Thyroid gland (tissue), 4 donors: ENCODE results near the gene TRAFD1. TPM values are rescaled to one million over a fixed set of nuclear protein-coding genes. Genes with fewer than 3 reads are reported as not detected.

Experiments
- DNase-seq, 2 donors: peaks; one replicate each; pipeline ENCODE4 v3.0.0-alpha.2; 2019
- H3K27ac ChIP-seq, 3 donors: fragments of 200-600 bp; sonication (generic); 1 replicate in 2 of 3; 2 replicates in 1 of 3; pipeline ENCODE4 v1.5.1; 2016 to 2019; ENCODE audit warnings: mild to moderate bottlenecking in 1 of 3, moderate library complexity in 1 of 3
- H3K27me3 ChIP-seq: fragments of 200-600 bp; sonication (generic); one replicate; pipeline ENCODE4 v1.5.1; 2019
- H3K36me3 ChIP-seq, 2 donors: fragments of 200-600 bp; sonication (generic); one replicate each; pipeline ENCODE4 v1.5.1; 2016 to 2019
- H3K4me1 ChIP-seq, 2 donors: fragments of 200-600 bp; sonication (generic); one replicate each; pipeline ENCODE4 v1.5.1; 2017 to 2019
- H3K4me3 ChIP-seq, 3 donors: fragments of 200-600 bp; sonication (generic); replicated peaks in 1 of 3; 1 replicate in 2 of 3; 2 replicates in 1 of 3; pipeline ENCODE4 v1.5.1; 2016; ENCODE audit warnings: mild to moderate bottlenecking in 1 of 3
- H3K9me3 ChIP-seq: fragments of 200-600 bp; sonication (generic); one replicate; pipeline ENCODE4 v1.5.1; 2017
- CTCF ChIP-seq, 6 experiments: fragments of 200-600 bp in 3 of 6; fragments of 450-650 bp in 3 of 6; sonication (generic) in 3 of 6; IDR thresholded peaks; one replicate each; pipeline ENCODE4 v1.5.1; 2016 to 2019; ENCODE audit warnings: antibody characterized with exemption in 6 of 6, mild to moderate bottlenecking in 2 of 6, inconsistent platforms in 1 of 6, moderate library complexity in 1 of 6
- POLR2A ChIP-seq, 2 donors: fragments of 450-650 bp; IDR thresholded peaks; one replicate each; pipeline ENCODE4 v1.6.1; 2017; ENCODE audit warnings: antibody characterized with exemption in 2 of 2, mild to moderate bottlenecking in 2 of 2, moderate library complexity in 1 of 2
- WGBS, 2 donors: methylation state at CpG; one replicate each; pipeline ENCODE4 v1.1.5; 2017; 5-methylcytosine and 5-hydroxymethylcytosine counted together
- intact Hi-C: fragments of 100-400 bp; cut with DNase I; formaldehyde crosslinking; loops from one replicate; pipeline ENCODE4 v1.15.1; 2023
- total RNA-seq, 4 donors: library from RNA; depleted of rRNA; stranded (reverse); fragments of >200 nt; gene quantifications; one replicate each; pipeline ENCODE4 v1.2.3, GENCODE V29; 2016

TRAFD1 gene
- total RNA-seq, 4 donors from 2014 or later, result 24.6 to 34.4 (median 27.9) TPM

GRCh38 chr12:112161711-112162110, 36.4 kb downstream of the TRAFD1 start:
- H3K27me3 ChIP-seq, result no peaks in the 10 kb centered on the region
- no peak overlapping the region for H3K27ac ChIP-seq
- H3K36me3 ChIP-seq, result peaks cover 55 to 56% of the 10 kb centered on the region in 2 donors
- no peak overlapping the region for H3K4me3 ChIP-seq
- WGBS, 2 donors, result 90 to 92% methylated on average over 9 of the region's 9 CpGs
- H3K9me3 ChIP-seq, result no peaks in the 10 kb centered on the region
- intact Hi-C loops, result no loop called here
- DNase-seq, result no peak
- no peak for TF ChIP-seq CTCF (IDR thresholded peaks at IDR 0.05)
- no peak for TF ChIP-seq POLR2A (IDR thresholded peaks at IDR 0.05)
- no peaks in the 10 kb centered on the region for H3K4me1 ChIP-seq

- Histone ChIP-seq H3K36me3 (peaks cover 55 to 56% of the 10 kb centered on the region in 2 donors), H3K4me3 (no peak overlapping the region), H3K4me1 (no peaks in the 10 kb centered on the region), H3K9me3 (no peaks in the 10 kb centered on the region), H3K27me3 (no peaks in the 10 kb centered on the region), H3K27ac (no peak overlapping the region)
- no peak for DNase-seq
- intact Hi-C loops, result no loop called here
- TF ChIP-seq CTCF (IDR thresholded peaks at IDR 0.05) (no peak), POLR2A (IDR thresholded peaks at IDR 0.05) (no peak)
- WGBS, 2 donors, result 96 to 97% methylated on average over 8 to 12 of the region's 12 CpGs
These were observed 37.0 kb downstream of the TRAFD1 start for GRCh38 chr12:112162241-112162790.

DNA sequence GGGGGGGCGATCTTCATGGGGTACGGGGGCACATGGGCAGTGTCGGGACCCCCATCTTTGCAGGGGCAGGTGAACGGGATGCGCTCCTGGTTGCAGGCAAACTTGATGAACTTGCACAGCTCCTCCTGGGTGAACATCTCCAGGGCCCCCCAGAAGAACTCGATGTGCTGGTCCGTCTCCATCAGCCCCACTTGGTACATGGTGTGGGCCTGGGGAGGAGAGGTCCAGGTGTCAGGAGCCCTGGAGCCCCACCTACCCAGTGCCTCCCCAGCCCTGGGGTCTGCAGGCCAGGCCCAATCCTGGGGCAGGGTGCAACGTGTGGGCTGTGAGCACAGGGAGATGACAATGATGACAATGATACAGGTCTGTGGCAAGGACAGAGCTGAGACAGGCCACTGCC, 37.7 kb downstream of the TRAFD1 start:
- Histone ChIP-seq H3K9me3 (no peaks in the 10 kb centered on the region), H3K4me1 (no peaks in the 10 kb centered on the region), H3K27me3 (no peaks in the 10 kb centered on the region), H3K4me3 (no peak overlapping the region), H3K27ac (no peak overlapping the region), H3K36me3 (peaks cover 55 to 56% of the 10 kb centered on the region in 2 donors)
- no peak for DNase-seq
- TF ChIP-seq CTCF (IDR thresholded peaks at IDR 0.05) (no peak), POLR2A (IDR thresholded peaks at IDR 0.05) (no peak)
- intact Hi-C loops, result no loop called here
- WGBS, 2 donors, result 88 to 90% methylated on average over 1 to 2 of the region's 8 CpGs

GRCh38 chr12:112163471-112163991, 38.2 kb downstream of the TRAFD1 start:
- Histone ChIP-seq H3K36me3 (peaks cover 53 to 56% of the 10 kb centered on the region in 2 donors), H3K4me1 (no peaks in the 10 kb centered on the region), H3K27me3 (no peaks in the 10 kb centered on the region), H3K9me3 (no peaks in the 10 kb centered on the region), H3K27ac (no peak overlapping the region), H3K4me3 (no peak overlapping the region)
- TF ChIP-seq POLR2A (IDR thresholded peaks at IDR 0.05), result no peak
- TF ChIP-seq CTCF (IDR thresholded peaks at IDR 0.05), result no peak
- intact Hi-C loops, result no loop called here
- DNase-seq, result no peak
- WGBS, 2 donors, result 94 to 96% methylated on average over 11 to 17 of the region's 22 CpGs

GRCh38 chr12:112164011-112164660, 38.8 kb downstream of the TRAFD1 start:
- TF ChIP-seq POLR2A (IDR thresholded peaks at IDR 0.05) (no peak), CTCF (IDR thresholded peaks at IDR 0.05) (no peak)
- intact Hi-C loops, result no loop called here
- no peak for DNase-seq
- no peaks in the 10 kb centered on the region for H3K4me1 ChIP-seq
- H3K27me3 ChIP-seq, result no peaks in the 10 kb centered on the region
- H3K27ac ChIP-seq, result no peak overlapping the region
- 94 to 99% methylated on average over 19 to 22 of the region's 26 CpGs for WGBS, 2 donors
- peaks cover 49 to 59% of the 10 kb centered on the region in 2 donors for H3K36me3 ChIP-seq
- no peak overlapping the region for H3K4me3 ChIP-seq
- H3K9me3 ChIP-seq, result no peaks in the 10 kb centered on the region
